HepG2 (cell line): Measurements from ENCODE around the gene ATG2A. TPM values are rescaled to one million over a fixed set of nuclear protein-coding genes. Genes with fewer than 3 reads are reported as not detected.

ENCODE experiments used
- ATAC-seq: fragments of 200-7000 bp; cut with Tn5 transposase; 3 replicates; pipeline ENCODE4 v1.9.1; 2020; ENCODE audit warnings: mild to moderate bottlenecking, moderate library complexity
- BruUV-seq: library from RNA; stranded (reverse); fragments of 400-500 nt; replicated peaks from 2 replicates; lab custom pipeline; 2021; lab: Mats Ljungman, UMichigan
- CTCF ChIA-PET: fragments of 300-600 bp; formaldehyde crosslinking; extraction: SDS; loops from one replicate; lab custom pipeline; 2021; ENCODE audit warnings: low total read pairs, inconsistent platforms, low intra/inter-chr PET ratio; lab: Yijun Ruan, JAX
- POLR2A ChIA-PET: fragments of 350-600 bp; sonication (Branson Sonifier 250); formaldehyde crosslinking; loops from one replicate; lab custom pipeline; 2020; ENCODE audit warnings: antibody characterized with exemption, inconsistent platforms; lab: Yijun Ruan, JAX
- DNase-seq: peaks from one replicate; pipeline ENCODE4 v3.0.0-alpha.2; 2015; ENCODE audit warnings: low spot score
- FAIRE-seq: peaks from 3 replicates; lab custom pipeline; 2011; peaks lifted over from hg19 to GRCh38; lab: Jason Lieb, UNC
- H2AFZ ChIP-seq: one replicate; pipeline ENCODE4 v1.6.1; 2011; ENCODE audit warnings: low read length, inconsistent platforms
- H3K27ac ChIP-seq: fragments of 300-600 bp; 3 replicates; pipeline ENCODE4 v1.8.0; 2011; ENCODE audit warnings: mixed run types, mild to moderate bottlenecking, mixed read lengths, low read length, inconsistent platforms; ENCODE audit not compliant: insufficient read depth; ENCODE audit errors: extremely low read length
- H3K27me3 ChIP-seq, 2 experiments: fragments of 200-600 bp in 1 of 2; 2 replicates in 1 of 2; 3 replicates in 1 of 2; pipeline versions ENCODE4 v1.6.0 to v1.8.0; 2011; ENCODE audit warnings: low read length in 2 of 2, mild to moderate bottlenecking in 2 of 2, moderate library complexity in 2 of 2, inconsistent platforms in 1 of 2; ENCODE audit not compliant: insufficient read depth in 2 of 2, control insufficient read depth in 1 of 2
- H3K36me3 ChIP-seq, 2 experiments: fragments of 200-600 bp in 1 of 2; replicated peaks in 1 of 2; 2 replicates in 1 of 2; 3 replicates in 1 of 2; pipeline versions ENCODE4 v1.5.1 to v1.8.0; 2011; ENCODE audit warnings: low read length in 2 of 2, inconsistent platforms in 1 of 2; ENCODE audit not compliant: insufficient read depth in 2 of 2, control insufficient read depth in 1 of 2
- H3K4me1 ChIP-seq: 2 replicates; pipeline ENCODE4 v1.5.1; 2012; ENCODE audit warnings: low read length, inconsistent platforms; ENCODE audit not compliant: insufficient read depth
- H3K4me2 ChIP-seq: 2 replicates; pipeline ENCODE4 v1.6.0; 2011; ENCODE audit warnings: low read depth, low read length, inconsistent platforms
- H3K4me3 ChIP-seq, 3 experiments: fragments of 200-600 bp in 1 of 3; sonication (generic), shearing (Covaris generic) in 1 of 3; replicated peaks in 1 of 3; 2 replicates each; pipeline ENCODE4 v1.5.1; 2011 to 2016; ENCODE audit warnings: low read length in 3 of 3, inconsistent platforms in 2 of 3, low read depth in 2 of 3, mild to moderate bottlenecking in 2 of 3, control low read depth in 1 of 3, mixed read lengths in 1 of 3; ENCODE audit not compliant: insufficient read depth in 1 of 3
- H3K79me2 ChIP-seq: one replicate; pipeline ENCODE4 v1.6.1; 2011; ENCODE audit warnings: low read length, inconsistent platforms; ENCODE audit not compliant: insufficient read depth
- H3K9ac ChIP-seq: 2 replicates; pipeline ENCODE4 v1.6.0; 2011; ENCODE audit warnings: mild to moderate bottlenecking, low read depth, low read length, inconsistent platforms; ENCODE audit not compliant: insufficient read depth
- H3K9me3 ChIP-seq: 2 replicates; pipeline ENCODE4 v1.5.1; 2012; ENCODE audit warnings: mild to moderate bottlenecking, low read length
- H4K20me1 ChIP-seq: 2 replicates; pipeline ENCODE4 v1.6.0; 2011; ENCODE audit warnings: inconsistent platforms, mild to moderate bottlenecking, low read length, moderate library complexity; ENCODE audit not compliant: insufficient read depth
- ARHGAP35 ChIP-seq: sonication (generic); formaldehyde crosslinking; IDR thresholded peaks from 2 replicates; pipeline ENCODE4 v1.9.0; 2022; ENCODE audit warnings: mild to moderate bottlenecking, inconsistent platforms, moderate library complexity, missing genetic modification reagents, borderline replicate concordance
- FIP1L1 ChIP-seq: fragments of 200-400 bp; formaldehyde crosslinking; IDR thresholded peaks from 2 replicates; pipeline ENCODE4 v1.6.1; 2018; ENCODE audit warnings: low read depth, mild to moderate bottlenecking, low read length, moderate library complexity, borderline replicate concordance; ENCODE audit not compliant: insufficient read depth
- LRRFIP1 ChIP-seq: sonication (generic); formaldehyde crosslinking; conservative IDR thresholded peaks from 2 replicates; pipeline ENCODE4 v1.4.0; 2020; ENCODE audit warnings: missing genetic modification reagents
- NFKBIZ ChIP-seq: IDR thresholded peaks from 2 replicates; pipeline ENCODE4 v1.6.1; 2018; ENCODE audit warnings: missing genetic modification reagents, missing compliant biosample characterization
- PBX2 ChIP-seq: IDR thresholded peaks from 2 replicates; pipeline ENCODE4 v1.6.1; 2016; ENCODE audit warnings: control low read depth
- POGZ ChIP-seq: sonication (generic); formaldehyde crosslinking; IDR thresholded peaks from 2 replicates; pipeline ENCODE4 v1.4.0; 2020; ENCODE audit warnings: mild to moderate bottlenecking, missing genetic modification reagents
- REPIN1 ChIP-seq: sonication (generic); formaldehyde crosslinking; IDR thresholded peaks from 2 replicates; pipeline ENCODE4 v1.8.0; 2022; ENCODE audit warnings: missing genetic modification reagents, low read depth, mild to moderate bottlenecking, borderline replicate concordance
- SOX6 ChIP-seq, 2 experiments: fragments of 450-650 bp in 1 of 2; sonication (generic) in 1 of 2; formaldehyde crosslinking in 1 of 2; IDR thresholded peaks; 2 replicates each; pipeline versions ENCODE4 v1.4.0 to v1.6.1; 2017 to 2020; ENCODE audit warnings: antibody characterized with exemption in 1 of 2, mild to moderate bottlenecking in 1 of 2, missing genetic modification reagents in 1 of 2
- TBX3 ChIP-seq: fragments of 450-650 bp; IDR thresholded peaks from 2 replicates; pipeline ENCODE4 v1.6.1; 2017; ENCODE audit warnings: antibody characterized with exemption, mild to moderate bottlenecking, inconsistent platforms, borderline replicate concordance
- ZNF160 ChIP-seq: sonication (generic); formaldehyde crosslinking; IDR thresholded peaks from 2 replicates; pipeline ENCODE4 v1.8.0; 2022; ENCODE audit warnings: mild to moderate bottlenecking, inconsistent platforms, missing genetic modification reagents
- ZNF503 ChIP-seq: sonication (generic); formaldehyde crosslinking; IDR thresholded peaks from 2 replicates; pipeline ENCODE4 v1.4.0; 2020; ENCODE audit warnings: missing genetic modification reagents
- WGBS: methylation state at CpG from one replicate; pipeline ENCODE4 v1.1.6; 2017; ENCODE audit warnings: low lambda C conversion rate; 5-methylcytosine and 5-hydroxymethylcytosine counted together
- in situ Hi-C: cut with HindIII; loops from 2 replicates; pipeline ENCODE4 v1.10.0; 2017; ENCODE audit warnings: low pct_unique_long_range_greater_than_20kb; ENCODE audit not compliant: extremely low pct_ligation_motif_present
- intact Hi-C: fragments of 100-400 bp; cut with micrococcal nuclease; formaldehyde crosslinking; loops from one replicate; pipeline ENCODE4 v1.10.0; 2022; ENCODE audit not compliant: unreplicated experiment
- polyA plus RNA-seq, 8 experiments: library from polyadenylated mRNA; depleted of rRNA in 3 of 8; stranded (reverse) in 7 of 8; unstranded in 1 of 8; fragments of >200 nt; fragmentation: Illumina TruSeq in 4 of 8; extraction: Trizol in 4 of 8; gene quantifications; 2 replicates each; pipeline versions ENCODE4 v1.2.1 to v1.2.3, GENCODE V29; 2011 to 2016; ENCODE audit warnings: low read depth in 4 of 8, missing spikeins in 1 of 8, mixed read lengths in 1 of 8; ENCODE audit not compliant: insufficient read depth in 1 of 8
- total RNA-seq, 5 experiments: library from RNA; depleted of rRNA; stranded (reverse); fragments of >200 nt; fragmentation: Illumina TruSeq; extraction: Trizol; gene quantifications; 2 replicates each; pipeline ENCODE4 v1.2.3, GENCODE V29; 2016; ENCODE audit warnings: low read depth in 1 of 5

The ATG2A gene
- total and polyA plus RNA-seq, 2 of the 13 experiments (the other 11 are each of a cell fraction or from before 2014, with no cell fraction given), result 6.7 to 8.0 TPM

- no peak for TF ChIP-seq ZNF503 (CRISPR knock-in tag)
Measured at GRCh38 chr11:64931290-64931689, 14.3 kb upstream of the ATG2A start (continued).

GRCh38 chr11:64930340-64930739 is 13.3 kb upstream of the ATG2A start:
- no peak overlapping the region for H3K4me3 ChIP-seq
- CTCF ChIA-PET, result no interaction called here
- H3K27ac ChIP-seq, result no peak overlapping the region
- BruUV-seq, result no TSS peak
- H3K9ac ChIP-seq, result no peak overlapping the region
- 95% methylated on average over 6 of the region's 6 CpGs for WGBS
- no peaks in the 10 kb centered on the region for H3K79me2 ChIP-seq
- DNase-seq (no peak), FAIRE-seq (no peak), ATAC-seq (no peak)
- H3K4me2 ChIP-seq, result no peak overlapping the region
- intact Hi-C loops, result no loop called here
- TF ChIP-seq TBX3 (no peak), FIP1L1 (no peak), ARHGAP35 (no peak), NFKBIZ (CRISPR knock-in tag) (no peak), SOX6 (IDR thresholded peaks at IDR 0.05) (no peak), SOX6 (CRISPR knock-in tag; IDR thresholded peaks at IDR 0.05) (no peak), LRRFIP1 (CRISPR knock-in tag) (no peak), PBX2 (CRISPR knock-in tag) (no peak), REPIN1 (CRISPR knock-in tag) (no peak), POGZ (CRISPR knock-in tag) (no peak), ZNF160 (CRISPR knock-in tag) (no peak)
- H3K4me1 ChIP-seq, result peaks cover 32% of the 10 kb centered on the region
- POLR2A ChIA-PET, result no interaction called here
- no peaks in the 10 kb centered on the region for H3K9me3 ChIP-seq
- H4K20me1 ChIP-seq, result no peaks in the 10 kb centered on the region
- H3K27me3 ChIP-seq, result no peaks in the 10 kb centered on the region
- in situ Hi-C loops, result no loop called here
- peaks cover 0 to 1% of the 10 kb centered on the region in 2 experiments; a peak in 1 of 5 replicates for H3K36me3 ChIP-seq
- H2AFZ ChIP-seq, result no peak overlapping the region
